ENCODE data around the gene KLK8. TPM values are rescaled to one million over a fixed set of nuclear protein-coding genes. Genes with fewer than 3 reads are reported as not detected.

Gene KLK8
- total RNA-seq (2021), result not detected in 2 replicates
- Bru-seq, nascent RNA, result not detected
- BruChase-seq, experiment 1, labeled RNA remaining after a 2-hour chase, result not detected
- BruChase-seq, experiment 2, labeled RNA remaining after a 6-hour chase, result not detected
- long read RNA-seq, result 0 reads

- Histone ChIP-seq H3K27ac (ENCODE audit: low read depth, low read length, poor library complexity, severe bottlenecking) (no peak within 1 kb of the TSS), H3K9me3 (ENCODE audit: low read depth, low read length, poor library complexity, severe bottlenecking) (no peaks in the 10 kb centered on the region), H3K4me1 (ENCODE audit: insufficient read depth, low read length, poor library complexity, severe bottlenecking) (no peaks in the 10 kb centered on the region), H3K27me3 (replicated peaks; ENCODE audit: insufficient read depth, low read depth, low read length, poor library complexity) (peaks cover 10% of the 10 kb centered on the region), H3K36me3 (ENCODE audit: insufficient read depth, low read length, poor library complexity, severe bottlenecking) (no peaks in the 10 kb centered on the region), H3K4me3 (ENCODE audit: low read depth, low read length, poor library complexity, severe bottlenecking) (no peak within 1 kb of the TSS)
- no TSS peak for BruUV-seq (replicated peaks)
- DNase-seq (ENCODE audit: low spot score), result no peak
- intact Hi-C loops (cut with micrococcal nuclease; ENCODE audit: unreplicated experiment), result no loop called here
- ChIA-PET POLR2A (ENCODE audit: low non-redundant PET) (no interaction called here), CTCF (no interaction called here)
- TF ChIP-seq EZH2 (IDR thresholded peaks at IDR 0.05; ENCODE audit: borderline replicate concordance, low read depth, low read length, poor library complexity, severe bottlenecking), result no peak
- no peak for TF ChIP-seq CTCF (conservative IDR thresholded peaks at IDR 0.05; ENCODE audit: low read depth, low read length)
Observed at GRCh38 chr19:51001515-51001914, at the start of gene KLK8. Gene KLK8 (minus strand): TSS chr19:51001604. CDS start chr19:51001167, 437 bp downstream.

- no peak overlapping the region for H3K27ac ChIP-seq (ENCODE audit: low read depth, low read length, poor library complexity, severe bottlenecking)
- DNase-seq (ENCODE audit: low spot score), result no peak
- intact Hi-C loops (cut with micrococcal nuclease; ENCODE audit: unreplicated experiment), result no loop called here
- TF ChIP-seq EZH2 (IDR thresholded peaks at IDR 0.05; ENCODE audit: borderline replicate concordance, low read depth, low read length, poor library complexity, severe bottlenecking), result no peak
- no peak for TF ChIP-seq CTCF (conservative IDR thresholded peaks at IDR 0.05; ENCODE audit: low read depth, low read length)
- H3K4me3 ChIP-seq (ENCODE audit: low read depth, low read length, poor library complexity, severe bottlenecking), result no peak overlapping the region
- H3K4me1 ChIP-seq (ENCODE audit: insufficient read depth, low read length, poor library complexity, severe bottlenecking), result no peaks in the 10 kb centered on the region
- H3K27me3 ChIP-seq (replicated peaks; ENCODE audit: insufficient read depth, low read depth, low read length, poor library complexity), result peaks cover under 1% of the 10 kb centered on the region
- H3K9me3 ChIP-seq (ENCODE audit: low read depth, low read length, poor library complexity, severe bottlenecking), result no peaks in the 10 kb centered on the region
- no TSS peak for BruUV-seq (replicated peaks)
- H3K36me3 ChIP-seq (ENCODE audit: insufficient read depth, low read length, poor library complexity, severe bottlenecking), result no peaks in the 10 kb centered on the region
- CTCF ChIA-PET, result no interaction called here
- POLR2A ChIA-PET (ENCODE audit: low non-redundant PET), result interaction anchor here (0.5 kb wide), 1 partner anchor 458 kb away, joined by 5 read pairs; no protein-coding TSS in a partner anchor
Observed at GRCh38 chr19:51047031-51047335, 45.6 kb upstream of the KLK8 start.

GRCh38 chr19:51044327-51044726 is 42.9 kb upstream of the KLK8 start:
- CTCF ChIA-PET, result no interaction called here
- Histone ChIP-seq H3K27ac (ENCODE audit: low read depth, low read length, poor library complexity, severe bottlenecking) (no peak overlapping the region), H3K4me1 (ENCODE audit: insufficient read depth, low read length, poor library complexity, severe bottlenecking) (no peaks in the 10 kb centered on the region), H3K36me3 (ENCODE audit: insufficient read depth, low read length, poor library complexity, severe bottlenecking) (no peaks in the 10 kb centered on the region), H3K9me3 (ENCODE audit: low read depth, low read length, poor library complexity, severe bottlenecking) (no peaks in the 10 kb centered on the region), H3K4me3 (ENCODE audit: low read depth, low read length, poor library complexity, severe bottlenecking) (no peak overlapping the region), H3K27me3 (replicated peaks; ENCODE audit: insufficient read depth, low read depth, low read length, poor library complexity) (no peaks in the 10 kb centered on the region)
- no TSS peak for BruUV-seq (replicated peaks)
- no peak for DNase-seq (ENCODE audit: low spot score)
- POLR2A ChIA-PET (ENCODE audit: low non-redundant PET), result no interaction called here
- intact Hi-C loops (cut with micrococcal nuclease; ENCODE audit: unreplicated experiment), result no loop called here
- TF ChIP-seq CTCF (conservative IDR thresholded peaks at IDR 0.05; ENCODE audit: low read depth, low read length) (no peak), EZH2 (IDR thresholded peaks at IDR 0.05; ENCODE audit: borderline replicate concordance, low read depth, low read length, poor library complexity, severe bottlenecking) (no peak)
